Lower lobe of right lung (tissue), 2 donors: ENCODE results near the gene SFT2D2. TPM values are rescaled to one million over a fixed set of nuclear protein-coding genes. Genes with fewer than 3 reads are reported as not detected.
"Not testable (repeated sequence)": the region's sequence is repeated elsewhere in the genome, so short reads cannot be mapped to it uniquely, and the experiment has no call there.

Experiments
- ATAC-seq, 2 donors: fragments of 200-7000 bp; cut with Tn5 transposase; one replicate each; pipeline ENCODE4 v1.9.1; 2020 to 2022; ENCODE audit warnings: mild to moderate bottlenecking in 2 of 2, moderate library complexity in 2 of 2
- DNase-seq: peaks from one replicate; pipeline ENCODE4 v3.0.0-alpha.2; 2020
- H3K27ac ChIP-seq: fragments of 200-600 bp; one replicate; pipeline ENCODE4 v1.8.0; 2022
- H3K27me3 ChIP-seq: fragments of 200-600 bp; one replicate; pipeline ENCODE4 v1.8.0; 2022; ENCODE audit warnings: low read depth
- H3K36me3 ChIP-seq: fragments of 200-600 bp; one replicate; pipeline ENCODE4 v1.8.0; 2022; ENCODE audit warnings: mild to moderate bottlenecking
- H3K4me1 ChIP-seq: fragments of 200-600 bp; one replicate; pipeline ENCODE4 v1.8.0; 2022
- H3K4me3 ChIP-seq: fragments of 200-600 bp; one replicate; pipeline ENCODE4 v1.8.0; 2022; ENCODE audit warnings: mild to moderate bottlenecking
- H3K9me3 ChIP-seq: fragments of 200-600 bp; one replicate; pipeline ENCODE4 v1.8.0; 2022
- CTCF ChIP-seq: fragments of 200-600 bp; IDR thresholded peaks from one replicate; pipeline ENCODE4 v1.8.0; 2022; ENCODE audit warnings: antibody characterized with exemption, mild to moderate bottlenecking
- intact Hi-C: fragments of 100-400 bp; cut with DNase I; formaldehyde crosslinking; loops from one replicate; pipeline ENCODE4 v1.11.0; 2022
- long read RNA-seq: library from polyadenylated mRNA; unstranded; transcript quantifications from one replicate; pipeline ENCODE4 v2.0.0, GENCODE V29; 2021
- total RNA-seq: library from RNA; stranded (reverse); fragmentation: NEBNext Ultra II Directional; extraction: Animal tissue kit (Norgen Biotek cat#: 25700); gene quantifications from one replicate; pipeline ENCODE4 v1.2.1, GENCODE V29; 2021
- donor health status: DM: no; HTN: yes; CAD: no; lungs with severe emphysema.

SFT2D2 gene
- total RNA-seq, result 74.6 TPM
- long read RNA-seq, full-length matches to known transcripts, result 6 of 25 reads
- long read RNA-seq, partial matches to known transcripts, result 1 of 25 reads
- long read RNA-seq, other reads (novel, unspliced or antisense), result 18 of 25 reads

GRCh38 chr1:168225476-168226190, at the start of gene SFT2D2:
Gene SFT2D2 (plus strand): TSS chr1:168226004. CDS start chr1:168226080, 76 bp downstream.
- Histone ChIP-seq H3K4me1 (peaks cover 45% of the 10 kb centered on the region), H3K27me3 (no peaks in the 10 kb centered on the region), H3K27ac (peak within 1 kb of the TSS; percentile 96), H3K9me3 (no peaks in the 10 kb centered on the region), H3K36me3 (peaks cover 3% of the 10 kb centered on the region), H3K4me3 (peak within 1 kb of the TSS; percentile 92)
- peak; percentile 89 for DNase-seq
- intact Hi-C loops, result no loop called here
- no peak for TF ChIP-seq CTCF
- peak; percentile 97 to 98 for ATAC-seq

- no peaks in the 10 kb centered on the region for H3K36me3 ChIP-seq
- no peak for TF ChIP-seq CTCF
- ATAC-seq, result no peak
Measured at GRCh38 chr1:168178227-168178637, 47.6 kb upstream of the SFT2D2 start.

GRCh38 chr1:168178638-168179437, 47.0 kb upstream of the SFT2D2 start, which contains the start of gene TIPRL:
Gene TIPRL (plus strand): TSS chr1:168178962. CDS start chr1:168179078, 116 bp downstream.
- peak; percentile 60 for TF ChIP-seq CTCF
- Histone ChIP-seq H3K27me3 (no peaks in the 10 kb centered on the region), H3K4me1 (peaks cover 20% of the 10 kb centered on the region), H3K36me3 (no peaks in the 10 kb centered on the region), H3K27ac (peak within 1 kb of the TSS; percentile 92), H3K4me3 (peak within 1 kb of the TSS; percentile 92), H3K9me3 (no peaks in the 10 kb centered on the region)
- DNase-seq (peak; percentile 97), ATAC-seq (peak; percentile 99)
- intact Hi-C loops, result no loop called here

More at GRCh38 chr1:168178227-168178637, 47.6 kb upstream of the SFT2D2 start:
- no peak for DNase-seq
- H3K27ac ChIP-seq, result peak overlapping the region; percentile 92
- no peaks in the 10 kb centered on the region for H3K27me3 ChIP-seq
- peaks cover 20% of the 10 kb centered on the region for H3K4me1 ChIP-seq
- peak overlapping the region; percentile 92 for H3K4me3 ChIP-seq
- H3K9me3 ChIP-seq, result no peaks in the 10 kb centered on the region
- intact Hi-C loops, result no loop called here

GRCh38 chr1:168179438-168180147, 46.2 kb upstream of the SFT2D2 start:
- Histone ChIP-seq H3K4me1 (peaks cover 20% of the 10 kb centered on the region), H3K4me3 (peak overlapping the region; percentile 92), H3K9me3 (no peaks in the 10 kb centered on the region), H3K27me3 (no peaks in the 10 kb centered on the region), H3K27ac (peak overlapping the region; percentile 92), H3K36me3 (peaks cover 3% of the 10 kb centered on the region)
- intact Hi-C loops, result no loop called here
- DNase-seq, result no peak
- ATAC-seq, result no peak
- no peak for TF ChIP-seq CTCF

GRCh38 chr1:168180148-168180524, 45.7 kb upstream of the SFT2D2 start:
- ATAC-seq (no peak), DNase-seq (no peak)
- no peak for TF ChIP-seq CTCF
- peak overlapping the region; percentile 92 for H3K4me3 ChIP-seq
- H3K27ac ChIP-seq, result no peak overlapping the region
- H3K36me3 ChIP-seq, result peaks cover 3% of the 10 kb centered on the region
- H3K4me1 ChIP-seq, result peaks cover 20% of the 10 kb centered on the region
- H3K9me3 ChIP-seq, result no peaks in the 10 kb centered on the region
- no peaks in the 10 kb centered on the region for H3K27me3 ChIP-seq
- intact Hi-C loops, result no loop called here

GRCh38 chr1:168181063-168181720, 44.6 kb upstream of the SFT2D2 start:
- peaks cover 14% of the 10 kb centered on the region for H3K36me3 ChIP-seq
- H3K27ac ChIP-seq, H3K4me3 ChIP-seq, H3K9me3 ChIP-seq, ATAC-seq, intact Hi-C loops, H3K27me3 ChIP-seq, DNase-seq: not testable (repeated sequence)
- H3K4me1 ChIP-seq, result peaks cover 20% of the 10 kb centered on the region
